ENCODE results near the gene PARD3B.
A peak's percentile ranks its signal among the peaks of the same experiment; 100 is the strongest.

PARD3B gene

GRCh38 chr2:205609113-205609512 is 1063.8 kb downstream of the PARD3B start:
- DNase-seq (ENCODE audit: low read depth in 2 of 2) = no peak

- DNase-seq (ENCODE audit: low read depth in 2 of 2) = no peak
These were observed 1065.2 kb downstream of the PARD3B start for GRCh38 chr2:205610437-205610836.

GRCh38 chr2:205612636-205613035 is 1067.4 kb downstream of the PARD3B start:
- DNase-seq (ENCODE audit: low read depth in 2 of 2) = peak; percentile 8 to 43

- DNase-seq (ENCODE audit: low read depth in 2 of 2) = no peak
These were observed 1068.8 kb downstream of the PARD3B start for GRCh38 chr2:205613970-205614559.

GRCh38 chr2:205614965-205615364 is 1069.7 kb downstream of the PARD3B start:
- no peak for DNase-seq (ENCODE audit: low read depth in 2 of 2)

- DNase-seq (ENCODE audit: low read depth in 2 of 2) = no peak
These were observed 1072.6 kb downstream of the PARD3B start for GRCh38 chr2:205617905-205618304.

GRCh38 chr2:205619600-205619999 is 1074.3 kb downstream of the PARD3B start:
- DNase-seq (ENCODE audit: low read depth in 2 of 2) = no peak

- no peak for DNase-seq (ENCODE audit: low read depth in 2 of 2)
These were observed 1081.8 kb downstream of the PARD3B start for GRCh38 chr2:205627085-205627484.

GRCh38 chr2:205628422-205628821 is 1083.1 kb downstream of the PARD3B start:
- DNase-seq (ENCODE audit: low read depth in 2 of 2) = no peak

GRCh38 chr2:205629091-205629776 is 1084.0 kb downstream of the PARD3B start:
- DNase-seq (ENCODE audit: low read depth in 2 of 2) = no peak

- DNase-seq (ENCODE audit: low read depth in 2 of 2) = no peak
These were observed 1088.7 kb downstream of the PARD3B start for GRCh38 chr2:205633994-205634393.

GRCh38 chr2:205636549-205637319 is 1091.5 kb downstream of the PARD3B start:
- no peak for DNase-seq (ENCODE audit: low read depth in 2 of 2)

- no peak for DNase-seq (ENCODE audit: low read depth in 2 of 2)
These were observed 1092.0 kb downstream of the PARD3B start for GRCh38 chr2:205637320-205637602.

- DNase-seq (ENCODE audit: low read depth in 2 of 2) = no peak
These were observed 1092.7 kb downstream of the PARD3B start for GRCh38 chr2:205637779-205638503.

GRCh38 chr2:205640716-205641115 is 1095.4 kb downstream of the PARD3B start:
- no peak for DNase-seq (ENCODE audit: low read depth in 2 of 2)

GRCh38 chr2:205642599-205643356 is 1097.5 kb downstream of the PARD3B start:
- DNase-seq (ENCODE audit: low read depth in 2 of 2) = no peak

- DNase-seq (ENCODE audit: low read depth in 2 of 2) = no peak
These were observed 1098.2 kb downstream of the PARD3B start for GRCh38 chr2:205643391-205643885.

- no peak for DNase-seq (ENCODE audit: low read depth in 2 of 2)
These were observed 1098.7 kb downstream of the PARD3B start for GRCh38 chr2:205644018-205644417.

- no peak for DNase-seq (ENCODE audit: low read depth in 2 of 2)
These were observed 1101.4 kb downstream of the PARD3B start for GRCh38 chr2:205646680-205647079.

- DNase-seq (ENCODE audit: low read depth in 2 of 2) = no peak
These were observed 1105.2 kb downstream of the PARD3B start for GRCh38 chr2:205650450-205650849.

- DNase-seq (ENCODE audit: low read depth in 2 of 2) = no peak
These were observed 1105.7 kb downstream of the PARD3B start for GRCh38 chr2:205650931-205651330.

GRCh38 chr2:205651719-205652118 is 1106.4 kb downstream of the PARD3B start:
- no peak for DNase-seq (ENCODE audit: low read depth in 2 of 2)

Data from stimulated activated CD4-positive, alpha-beta T cell treated with anti-CD3 and anti-CD28 coated beads, Interleukin-12 subunit alpha, Interleukin-12 subunit beta, amount 100 ng/mL, for 24 hours (primary cell).